Amniotic epithelial cell (primary cell): ENCODE results near the gene MS4A10.
A peak's percentile ranks its signal among the peaks of the same experiment; 100 is the strongest.

Source experiments
- DNase-seq: peaks from one replicate; pipeline ENCODE4 v3.0.0-alpha.2; 2010; ENCODE audit warnings: low read depth

The MS4A10 gene

GRCh38 chr11:60825118-60825517 is 40.0 kb downstream of the MS4A10 start:
- no peak for DNase-seq

DNA sequence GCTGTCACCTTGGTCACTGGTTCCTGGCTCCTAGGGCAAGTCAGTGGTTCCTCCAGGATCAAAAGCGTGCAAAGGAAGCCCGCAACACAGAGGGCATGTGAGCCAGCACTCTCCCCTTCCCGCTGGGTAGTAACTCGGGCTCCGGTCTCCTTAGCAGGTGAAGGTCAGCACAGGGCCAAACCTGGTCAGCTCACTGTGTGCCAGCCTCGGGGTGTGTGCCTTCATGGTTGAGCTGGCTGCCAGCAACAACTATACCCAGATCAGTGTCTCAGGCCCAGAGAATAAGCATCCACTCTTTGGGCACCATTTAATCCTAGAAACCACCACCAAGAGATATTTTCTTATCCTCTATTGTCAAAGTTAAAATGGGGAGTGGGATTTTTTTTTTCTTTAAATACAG is 40.7 kb downstream of the MS4A10 start:
- DNase-seq, result no peak

- DNase-seq, result no peak
Observed at GRCh38 chr11:60830478-60831142, 45.5 kb downstream of the MS4A10 start.

DNA sequence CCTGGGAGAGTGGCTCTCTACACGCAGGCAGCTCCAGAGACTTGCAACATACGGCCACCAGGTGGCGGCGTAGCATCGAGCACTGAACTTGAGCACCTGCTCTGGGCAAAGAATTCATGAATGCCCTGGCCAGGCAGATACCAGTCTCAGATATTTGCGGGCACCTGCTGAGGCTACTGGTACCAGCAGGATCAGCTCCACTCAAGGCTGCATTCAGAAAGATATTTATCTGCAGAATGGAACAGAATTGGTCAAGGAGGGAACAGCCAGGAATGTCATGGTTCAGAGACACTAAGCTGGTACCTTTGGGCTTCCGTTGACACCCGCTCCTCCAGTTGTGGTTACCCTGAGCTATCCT is 46.0 kb downstream of the MS4A10 start:
- peak; percentile 71 for DNase-seq

- DNase-seq, result peak; percentile 92
Observed at GRCh38 chr11:60831501-60832079, 46.5 kb downstream of the MS4A10 start.

GRCh38 chr11:60834742-60835533 is 49.8 kb downstream of the MS4A10 start:
- DNase-seq, result no peak

DNA sequence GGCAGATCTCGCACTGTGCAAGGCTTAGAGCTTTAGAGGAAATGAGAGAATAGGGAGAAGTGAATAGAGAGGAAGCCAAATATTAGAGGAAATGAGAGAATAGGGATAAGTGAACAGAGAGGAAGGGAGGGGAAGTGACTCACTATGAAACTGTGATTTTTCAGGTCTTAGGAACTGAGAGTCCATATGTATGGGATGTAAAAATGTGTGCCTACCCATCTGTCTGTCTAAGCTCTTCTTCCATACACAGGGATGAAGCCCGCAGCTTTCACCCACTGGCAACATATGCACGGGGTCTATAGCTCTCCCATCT is 50.4 kb downstream of the MS4A10 start:
- DNase-seq, result no peak

- no peak for DNase-seq
Observed at GRCh38 chr11:60836866-60837515, 51.9 kb downstream of the MS4A10 start.

DNA sequence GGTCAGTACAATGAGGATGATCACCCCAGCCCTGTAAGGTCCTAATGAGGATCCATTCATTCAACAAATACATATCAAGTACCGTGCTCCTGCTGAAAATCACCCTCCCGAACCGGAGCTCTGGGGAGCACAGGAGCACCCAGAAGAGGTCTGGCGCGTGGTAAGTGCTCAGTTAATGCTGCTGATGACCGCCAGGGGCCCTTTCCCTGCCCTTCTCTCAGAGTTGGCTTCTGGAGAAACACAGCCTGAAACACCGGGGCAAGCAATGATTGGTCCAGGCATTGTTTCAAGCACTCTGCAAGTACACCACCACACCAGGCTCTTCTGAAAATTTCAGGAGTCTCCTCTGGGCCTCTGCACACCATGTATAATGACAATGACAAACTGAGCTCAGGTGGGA is 53.0 kb downstream of the MS4A10 start:
- peak; percentile 29 for DNase-seq

DNA sequence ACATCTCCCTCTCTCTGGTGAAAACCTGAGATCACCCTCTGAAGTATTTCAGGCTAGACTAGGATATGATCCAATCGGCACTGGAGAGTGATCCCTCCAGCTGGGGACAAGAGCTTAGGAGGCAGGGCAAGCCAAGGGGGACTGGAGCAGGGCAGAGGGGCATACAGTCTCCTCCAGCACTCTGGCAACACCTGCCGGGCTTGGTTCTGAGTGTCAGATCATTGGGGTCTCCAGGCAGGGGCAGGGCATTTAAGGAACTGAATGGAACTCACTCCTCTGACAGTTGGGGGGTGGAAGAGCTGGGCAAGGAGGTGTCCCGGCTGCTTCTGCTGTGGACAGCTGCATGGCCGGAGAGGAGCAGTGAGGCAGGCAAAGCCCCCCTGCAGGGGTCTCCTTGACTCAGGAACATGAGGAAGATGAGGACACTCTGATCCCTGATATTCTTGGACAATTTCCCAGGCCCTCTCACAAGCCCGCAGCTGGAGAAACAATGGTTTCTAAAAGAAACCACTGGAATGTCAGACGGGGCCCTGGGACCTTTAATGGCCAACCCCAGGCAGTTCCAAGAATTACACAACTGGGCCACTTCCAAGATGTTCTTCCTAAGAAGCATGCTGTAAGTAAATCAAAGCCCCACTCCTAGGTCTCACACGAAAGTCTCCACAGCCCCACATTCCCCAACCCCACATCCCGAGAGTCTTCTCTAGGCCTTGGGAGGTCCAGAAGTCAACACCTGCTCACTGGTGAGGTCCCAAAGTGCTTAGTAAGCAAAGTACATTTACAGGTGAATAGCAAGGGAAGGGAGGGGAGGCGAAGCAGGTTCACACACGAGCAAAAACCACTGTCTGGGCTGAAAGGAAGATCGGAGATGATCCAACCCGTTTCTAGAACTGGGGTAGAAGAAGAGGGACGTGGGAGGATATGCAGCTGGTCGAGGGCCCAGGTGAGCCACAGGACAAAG is 55.6 kb downstream of the MS4A10 start:
- peak; percentile 89 for DNase-seq

DNA sequence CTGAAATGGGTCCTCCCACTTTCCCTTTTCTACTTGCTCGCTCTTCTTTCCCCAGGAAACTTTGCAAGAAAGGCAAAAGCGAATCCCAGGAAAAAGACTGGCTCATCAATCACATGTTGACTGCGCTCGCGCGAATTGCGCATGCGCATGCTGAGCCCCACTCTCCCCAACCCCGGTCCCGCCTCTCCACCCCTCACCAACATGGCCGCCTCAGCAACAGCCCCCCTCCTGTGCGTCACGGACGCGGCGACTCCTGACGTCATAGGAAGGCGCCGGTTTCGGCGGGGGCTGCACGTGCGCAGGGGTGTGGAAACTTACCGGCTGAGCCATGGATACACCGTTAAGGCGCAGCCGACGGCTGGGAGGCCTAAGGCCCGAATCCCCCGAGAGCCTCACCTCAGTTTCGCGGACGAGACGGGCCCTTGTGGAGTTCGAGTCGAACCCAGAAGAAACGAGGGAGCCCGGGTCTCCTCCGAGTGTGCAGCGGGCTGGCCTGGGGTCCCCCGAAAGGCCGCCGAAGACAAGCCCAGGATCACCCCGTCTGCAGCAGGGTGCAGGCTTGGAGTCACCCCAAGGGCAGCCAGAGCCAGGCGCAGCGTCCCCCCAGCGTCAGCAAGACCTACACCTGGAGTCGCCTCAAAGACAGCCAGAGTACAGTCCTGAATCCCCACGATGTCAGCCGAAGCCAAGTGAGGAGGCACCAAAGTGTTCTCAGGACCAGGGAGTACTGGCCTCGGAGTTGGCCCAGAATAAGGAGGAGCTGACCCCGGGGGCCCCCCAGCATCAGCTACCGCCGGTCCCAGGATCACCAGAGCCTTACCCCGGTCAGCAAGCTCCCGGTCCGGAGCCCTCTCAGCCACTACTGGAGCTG is 56.9 kb downstream of the MS4A10 start, which contains the start of gene CCDC86:
CCDC86 (plus strand) TSS at position 317 of the 871 bp plus-strand sequence; CDS start at position 329, 12 bp downstream.
- peak; percentile 92 for DNase-seq

- DNase-seq, result peak; percentile 55
Observed at GRCh38 chr11:60842668-60843600, 57.8 kb downstream of the MS4A10 start.

DNA sequence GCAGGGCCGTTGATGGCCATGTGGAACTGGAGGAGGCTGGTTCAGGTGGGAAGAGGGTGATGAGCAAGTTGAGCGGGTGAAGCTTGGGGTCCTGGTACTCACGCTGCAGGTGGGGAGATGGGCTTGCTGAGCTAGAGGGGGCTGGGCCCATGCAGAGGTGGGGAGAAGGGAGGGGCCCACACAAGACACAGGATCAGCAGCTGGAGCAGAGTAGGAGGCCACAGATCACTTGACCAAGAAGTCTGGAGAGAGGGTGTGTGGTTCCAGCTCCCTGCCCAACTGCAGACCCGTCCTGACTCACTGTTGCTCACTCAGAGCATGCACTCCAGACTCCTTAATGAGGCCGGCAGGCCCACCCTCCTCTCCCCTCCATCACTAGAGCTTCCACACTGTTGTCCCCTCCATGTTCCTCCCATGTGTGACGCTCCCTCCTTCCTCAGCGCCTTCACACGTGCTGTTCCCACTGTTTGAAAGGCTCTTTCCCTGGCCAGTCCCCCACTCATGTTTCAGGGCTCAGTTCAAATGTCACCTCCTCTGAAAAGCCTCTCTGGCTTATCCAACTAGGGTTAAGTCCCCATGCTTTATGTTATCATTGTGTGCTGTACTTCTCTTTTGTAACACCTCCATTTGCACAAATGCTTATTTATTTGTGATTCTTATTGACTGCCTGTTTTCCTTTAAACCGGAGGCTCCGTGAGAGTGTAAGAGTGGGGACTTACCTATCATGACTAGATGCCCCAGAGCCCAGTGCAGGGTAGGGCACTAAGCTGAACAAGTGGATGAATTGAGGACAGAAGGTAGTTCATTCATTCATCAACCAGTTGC is 59.1 kb downstream of the MS4A10 start:
- peak; percentile 72 for DNase-seq

- peak; percentile 79 for DNase-seq
Observed at GRCh38 chr11:60844870-60845221, 59.7 kb downstream of the MS4A10 start.

DNA sequence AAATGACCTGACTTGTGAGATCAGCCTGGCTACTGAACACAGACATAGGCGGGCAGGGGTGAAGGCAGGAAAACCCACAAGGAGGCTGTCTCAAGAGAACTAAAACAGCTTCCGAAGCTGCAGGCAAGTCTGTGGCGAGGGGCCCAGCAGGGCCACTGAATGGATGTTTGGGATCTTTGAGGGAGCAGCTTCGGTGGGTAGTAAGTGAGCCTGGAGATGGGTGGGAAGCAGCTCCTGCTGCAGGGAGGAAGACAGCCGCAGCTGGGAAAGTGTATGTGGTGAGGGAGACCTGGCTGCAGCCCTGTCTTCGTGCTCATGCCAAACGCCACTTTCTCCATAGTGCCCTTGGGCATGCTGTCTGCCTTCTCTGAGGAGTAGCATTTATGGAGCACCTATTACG is 60.2 kb downstream of the MS4A10 start:
- no peak for DNase-seq

- DNase-seq, result no peak
Observed at GRCh38 chr11:60847281-60847680, 62.1 kb downstream of the MS4A10 start.

DNA sequence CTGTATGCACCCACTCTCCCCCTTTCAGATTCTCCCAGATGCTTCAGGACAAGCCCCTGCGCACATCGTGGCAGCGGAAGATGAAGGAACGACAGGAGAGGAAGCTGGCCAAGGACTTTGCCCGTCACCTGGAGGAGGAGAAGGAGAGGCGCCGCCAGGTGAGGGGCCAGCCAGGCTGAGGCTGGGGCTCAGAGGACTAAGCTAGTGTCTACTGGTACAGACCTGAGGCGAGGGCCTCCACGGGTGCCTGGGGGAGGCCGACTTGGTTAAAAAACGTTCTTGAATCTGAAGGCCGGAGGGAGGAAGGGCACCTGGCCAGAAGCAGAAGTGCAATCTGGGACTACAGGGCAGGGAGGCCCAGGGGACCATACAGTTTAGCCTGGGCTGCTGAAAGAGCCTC is 62.8 kb downstream of the MS4A10 start:
- no peak for DNase-seq

DNA sequence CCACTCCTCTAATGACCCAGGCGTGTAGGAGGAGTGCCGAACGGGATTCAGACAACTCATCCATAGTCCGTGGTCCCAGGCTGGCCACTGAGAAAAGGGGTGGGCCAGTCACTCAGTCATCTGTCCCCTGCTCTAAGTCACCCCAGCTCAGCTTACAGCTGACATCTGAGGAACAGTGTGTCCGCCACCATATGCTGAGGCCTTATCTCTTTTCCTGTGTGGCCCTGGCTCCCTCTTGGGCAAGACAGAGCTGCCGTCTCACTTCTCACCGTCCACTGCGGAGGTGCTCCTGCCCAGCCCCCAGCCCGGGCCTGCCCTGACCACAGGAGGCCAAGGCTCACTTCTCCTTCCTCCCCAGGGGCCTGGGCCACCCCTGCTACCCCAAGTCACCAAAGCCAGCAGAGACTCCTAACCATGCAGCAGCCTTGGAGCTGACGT is 63.6 kb downstream of the MS4A10 start:
- no peak for DNase-seq
